Left lung (tissue), 14 donors: Measurements from ENCODE around the gene LCE3A. TPM values are rescaled to one million over a fixed set of nuclear protein-coding genes. Genes with fewer than 3 reads are reported as not detected.
A peak's percentile ranks its signal among the peaks of the same experiment; 100 is the strongest.
"Not testable (repeated sequence)": the region's sequence is repeated elsewhere in the genome, so short reads cannot be mapped to it uniquely, and the experiment has no call there.

Experiments used
- ATAC-seq: fragments of 200-7000 bp; cut with Tn5 transposase; one replicate; pipeline ENCODE4 v1.9.1; 2020; ENCODE audit warnings: moderate library complexity
- DNase-seq, 4 donors: peaks; one replicate each; pipeline ENCODE4 v3.0.0-alpha.2; 2013 to 2020
- H3K27ac ChIP-seq, 2 donors: fragments of 200-600 bp; sonication (generic) in 1 of 2; one replicate each; pipeline versions ENCODE4 v1.5.0 to v1.8.0; 2020 to 2021
- H3K27me3 ChIP-seq, 2 donors: fragments of 200-600 bp; sonication (generic) in 1 of 2; one replicate each; pipeline versions ENCODE4 v1.5.0 to v1.8.0; 2020 to 2021
- H3K36me3 ChIP-seq, 2 donors: fragments of 200-600 bp; sonication (generic) in 1 of 2; one replicate each; pipeline versions ENCODE4 v1.5.0 to v1.8.0; 2020 to 2021
- H3K4me1 ChIP-seq, 2 donors: fragments of 200-600 bp; one replicate each; pipeline ENCODE4 v1.8.0; 2021
- H3K4me3 ChIP-seq, 2 donors: fragments of 200-600 bp; sonication (generic) in 1 of 2; one replicate each; pipeline versions ENCODE4 v1.5.0 to v1.8.0; 2020 to 2021; ENCODE audit warnings: mild to moderate bottlenecking in 1 of 2
- H3K9me3 ChIP-seq, 2 donors: fragments of 200-600 bp; sonication (generic) in 1 of 2; one replicate each; pipeline versions ENCODE4 v1.5.0 to v1.8.0; 2020 to 2021
- CTCF ChIP-seq, 2 donors: fragments of 200-600 bp; sonication (generic) in 1 of 2; IDR thresholded peaks; one replicate each; pipeline versions ENCODE4 v1.5.0 to v1.8.0; 2021; ENCODE audit warnings: antibody characterized with exemption in 2 of 2
- intact Hi-C, 2 donors: fragments of 100-400 bp; cut with DNase I; formaldehyde crosslinking; loops; one replicate each; pipeline versions ENCODE4 v1.11.2 to v1.14.2; 2022
- long read RNA-seq, 12 donors: library from polyadenylated mRNA in 2 of 12; unstranded in 2 of 12; transcript quantifications; one replicate each; pipeline ENCODE4 v2.0.0 and lab custom pipeline, GENCODE V29; 2019 to 2026
- polyA plus RNA-seq, 6 donors: library from polyadenylated mRNA; unstranded; fragments of 120-200 nt; gene quantifications; one replicate each; pipeline ENCODE4 v1.2.1, GENCODE V29; 2013; ENCODE audit not compliant: insufficient read length in 6 of 6
- total RNA-seq, 2 donors: library from RNA; stranded (reverse); fragmentation: NEBNext Ultra II Directional; extraction: Animal tissue kit (Norgen Biotek cat#: 25700); gene quantifications; one replicate each; pipeline ENCODE4 v1.2.1, GENCODE V29; 2021
- donor health status: DM: no; HTN: yes; CAD: no.
- donor health status: DM: no; HTN: no; CAD: no.

The LCE3A gene, protein sequence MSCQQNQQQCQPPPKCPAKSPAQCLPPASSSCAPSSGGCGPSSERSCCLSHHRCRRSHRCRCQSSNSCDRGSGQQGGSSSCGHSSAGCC
- total RNA-seq (not detected), polyA plus RNA-seq (not detected)
- long read RNA-seq, donor 1: 0 reads
- long read RNA-seq, donor 2: 0 reads
- long read RNA-seq, donor 3: 0 reads
- long read RNA-seq, donor 4: 0 reads
- long read RNA-seq, donor 5: 0 reads
- long read RNA-seq, donor 6: 0 reads
- long read RNA-seq, donor 7: 0 reads
- long read RNA-seq, donor 8: 0 reads
- long read RNA-seq, donor 9: 0 reads
- long read RNA-seq, donor 10: 0 reads
- long read RNA-seq, donor 11: 0 reads
- long read RNA-seq, donor 12: 0 reads

DNA sequence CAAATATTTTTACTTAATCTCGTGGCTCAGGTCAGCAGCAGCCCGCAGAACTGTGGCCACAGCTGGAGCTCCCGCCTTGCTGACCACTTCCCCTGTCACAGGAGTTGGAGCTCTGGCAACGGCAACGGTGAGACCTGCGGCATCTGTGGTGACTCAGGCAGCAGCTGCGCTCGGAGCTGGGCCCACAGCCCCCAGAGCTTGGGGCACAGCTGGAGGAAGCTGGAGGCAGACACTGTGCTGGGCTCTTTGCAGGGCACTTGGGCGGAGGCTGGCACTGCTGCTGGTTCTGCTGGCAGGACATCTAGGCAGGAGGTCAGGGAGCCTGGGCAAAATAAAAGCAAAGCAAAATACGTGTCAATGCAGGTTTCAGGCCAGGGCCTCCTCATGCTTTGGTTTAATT, at the start of gene LCE3A:
Gene LCE3A (minus strand): TSS at position 301 of the 400 bp plus-strand sequence. CDS start 0 bp downstream, at position 301.
- intact Hi-C loops: no loop called here
- Histone ChIP-seq H3K36me3 (no peaks in the 10 kb centered on the region), H3K27ac (no peak within 1 kb of the TSS), H3K27me3 (peaks cover 0 to 15% of the 10 kb centered on the region in 2 donors), H3K4me3 (no peak within 1 kb of the TSS), H3K9me3 (peaks cover 0 to 24% of the 10 kb centered on the region in 2 donors), H3K4me1 (no peaks in the 10 kb centered on the region)
- DNase-seq: peak in 1 of 4 donors; percentile 68
- no peak for ATAC-seq
- TF ChIP-seq CTCF (IDR thresholded peaks at IDR 0.05): no peak

GRCh38 chr1:152667648-152668047, 44.7 kb upstream of the LCE3A start:
- intact Hi-C loops: no loop called here
- ATAC-seq: no peak

DNA sequence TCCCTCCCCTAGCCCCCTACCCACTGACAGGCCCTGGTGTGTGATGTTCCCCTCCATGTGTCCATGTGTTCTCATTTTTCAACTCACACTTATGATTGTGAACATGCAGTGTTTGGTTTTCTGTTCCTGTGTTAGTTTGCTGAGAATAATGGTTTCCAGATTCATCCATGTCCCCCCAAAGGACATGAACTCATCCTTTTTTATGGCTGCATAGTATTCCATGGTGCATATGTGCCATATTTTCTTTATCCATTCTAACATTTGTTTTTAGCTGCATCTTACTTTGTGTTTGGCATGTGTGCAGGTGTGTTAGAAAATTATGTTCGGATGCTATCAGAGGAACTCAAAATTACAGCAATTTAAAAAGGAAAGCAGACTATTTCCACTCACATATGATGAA, 43.3 kb upstream of the LCE3A start:
- ATAC-seq, H3K27ac ChIP-seq, intact Hi-C loops, H3K36me3 ChIP-seq, DNase-seq, H3K4me1 ChIP-seq, H3K27me3 ChIP-seq, H3K9me3 ChIP-seq, H3K4me3 ChIP-seq: not testable (repeated sequence)

More at GRCh38 chr1:152667648-152668047, 44.7 kb upstream of the LCE3A start:
- no peaks in the 10 kb centered on the region for H3K4me1 ChIP-seq
- no peak for TF ChIP-seq CTCF (IDR thresholded peaks at IDR 0.05)
- peaks cover 0 to 7% of the 10 kb centered on the region in 2 donors for H3K27me3 ChIP-seq
- H3K9me3 ChIP-seq: no peaks in the 10 kb centered on the region
- H3K4me3 ChIP-seq: no peak overlapping the region
- H3K36me3 ChIP-seq: no peaks in the 10 kb centered on the region
- no peak overlapping the region for H3K27ac ChIP-seq
- no peak for DNase-seq

DNA sequence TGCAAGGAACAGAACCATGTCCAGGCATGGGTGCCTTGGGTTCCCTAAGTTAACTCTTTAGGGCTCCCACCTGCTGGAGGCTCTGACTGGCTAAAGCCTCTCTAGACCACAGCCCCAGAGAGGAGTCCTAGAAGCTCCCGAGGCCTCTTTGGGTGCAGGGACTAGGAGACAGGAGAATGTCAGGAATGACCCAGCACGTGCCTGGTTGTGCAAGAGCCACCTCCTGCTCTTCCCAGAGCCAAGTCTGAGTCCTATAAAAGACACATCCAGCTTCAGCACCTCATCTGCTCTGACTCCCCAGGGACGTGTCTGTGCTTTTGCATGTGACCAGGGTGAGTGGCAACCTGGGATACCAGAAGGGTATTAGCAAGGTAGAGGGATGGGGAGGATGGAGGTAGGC, 40.2 kb upstream of the LCE3A start, which contains the start of gene LCE2D:
Gene LCE2D (plus strand): TSS at position 283 of the 400 bp plus-strand sequence. CDS start 726 bp downstream, outside the sequence.
- H3K9me3 ChIP-seq: no peaks in the 10 kb centered on the region
- H3K4me3 ChIP-seq: no peak within 1 kb of the TSS
- DNase-seq: no peak
- H3K36me3 ChIP-seq: no peaks in the 10 kb centered on the region
- TF ChIP-seq CTCF (IDR thresholded peaks at IDR 0.05): no peak
- no peaks in the 10 kb centered on the region for H3K4me1 ChIP-seq
- peaks cover 0 to 7% of the 10 kb centered on the region in 2 donors for H3K27me3 ChIP-seq
- intact Hi-C loops: no loop called here
- H3K27ac ChIP-seq: no peak within 1 kb of the TSS
- ATAC-seq: no peak

DNA sequence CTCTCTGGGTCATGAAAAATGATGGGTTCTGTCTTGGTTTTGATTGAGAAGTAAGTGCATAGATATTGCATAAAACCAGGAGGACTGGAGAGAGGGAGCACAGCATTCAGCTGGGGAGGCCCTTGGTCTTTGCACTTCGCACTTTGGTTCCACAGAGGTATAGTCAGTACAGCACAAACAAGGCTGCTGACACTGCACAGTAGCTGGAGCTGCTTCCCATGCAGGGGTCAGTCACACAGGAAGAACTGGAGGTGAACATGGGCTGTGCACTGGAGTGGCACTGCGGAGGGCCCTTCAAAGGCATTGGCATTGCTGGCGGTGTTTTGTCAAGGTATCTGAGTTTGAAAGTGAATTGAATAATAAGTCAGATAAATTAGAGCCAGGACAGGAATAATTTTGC, 35.7 kb upstream of the LCE3A start:
- Histone ChIP-seq H3K36me3 (no peaks in the 10 kb centered on the region), H3K9me3 (no peaks in the 10 kb centered on the region), H3K27me3 (peaks cover 0 to 5% of the 10 kb centered on the region in 2 donors), H3K4me3 (no peak overlapping the region), H3K27ac (no peak overlapping the region), H3K4me1 (no peaks in the 10 kb centered on the region)
- no peak for TF ChIP-seq CTCF (IDR thresholded peaks at IDR 0.05)
- no peak for DNase-seq
- no peak for ATAC-seq
- intact Hi-C loops: no loop called here
